HG02642 (cell line): ENCODE measurements around the gene SH3GL2.

Experiments used
- ATAC-seq: cut with Tn5 transposase; IDR thresholded peaks from one replicate; pipeline ENCODE4 v1.9.1; 2021; ENCODE audit warnings: mild to moderate bottlenecking; ENCODE audit not compliant: unreplicated experiment, poor library complexity

Gene SH3GL2

GRCh38 chr9:17609312-17610005 is 30.6 kb downstream of the SH3GL2 start:
- no peak for ATAC-seq

DNA sequence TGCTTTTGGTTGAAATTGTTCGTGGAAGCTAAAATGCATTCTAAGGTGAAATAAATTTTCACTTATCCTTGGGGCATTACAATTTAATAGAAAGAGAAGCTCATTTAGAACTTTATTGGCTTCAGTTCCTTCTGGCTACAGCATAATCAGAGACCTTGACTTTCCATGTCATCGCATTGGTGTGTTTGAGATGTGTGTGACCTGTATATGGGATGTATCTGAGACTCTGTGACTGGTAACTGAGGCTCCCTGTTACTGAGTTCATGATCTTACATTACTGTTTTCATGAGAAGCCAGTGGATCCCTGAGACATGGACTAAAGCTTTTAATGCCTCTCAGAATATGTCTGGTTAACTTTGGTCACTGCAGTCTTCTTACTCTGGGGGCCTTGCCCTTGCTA is 32.5 kb downstream of the SH3GL2 start:
- ATAC-seq: no peak

DNA sequence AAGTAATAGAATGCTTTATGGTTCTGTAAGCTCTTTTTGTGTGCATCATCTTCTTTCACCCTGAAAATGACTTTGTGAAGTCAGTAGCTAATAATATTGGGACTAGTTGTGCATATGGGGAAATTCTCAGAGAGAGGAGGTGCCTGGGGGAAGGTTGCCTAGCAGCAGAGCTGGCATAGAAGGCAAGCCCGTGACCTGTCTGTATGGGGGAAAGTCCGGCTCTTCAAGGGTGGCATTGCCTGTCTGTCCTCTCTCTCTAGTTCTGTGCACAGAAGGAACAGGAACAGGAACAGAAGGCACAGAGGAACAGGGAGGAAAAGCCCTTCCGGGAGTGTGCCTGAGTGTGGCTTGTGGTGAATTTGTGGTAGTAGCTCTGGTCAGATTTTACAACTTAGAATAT is 33.1 kb downstream of the SH3GL2 start:
- ATAC-seq: no peak

DNA sequence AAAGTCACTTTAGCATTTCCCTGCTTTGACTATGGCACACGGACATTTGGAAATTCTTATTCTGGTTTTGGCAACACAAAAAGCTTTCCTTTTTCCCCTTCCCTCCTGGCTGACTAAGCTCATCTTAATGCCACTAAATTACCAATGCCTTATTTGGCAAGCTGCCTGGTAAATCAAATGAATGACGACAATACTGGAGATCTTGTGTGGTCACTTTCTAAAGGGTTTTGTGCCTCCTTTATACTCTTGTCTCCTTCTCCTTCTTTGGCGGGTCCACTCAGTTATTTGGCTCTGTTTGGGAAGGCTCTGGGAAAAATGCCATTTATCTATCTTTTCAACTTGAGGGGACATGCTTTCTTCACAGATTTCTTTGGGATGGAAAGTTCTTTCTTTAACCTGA is 34.9 kb downstream of the SH3GL2 start:
- no peak for ATAC-seq

- ATAC-seq: no peak
Observed at GRCh38 chr9:17614250-17614649, 35.4 kb downstream of the SH3GL2 start.

DNA sequence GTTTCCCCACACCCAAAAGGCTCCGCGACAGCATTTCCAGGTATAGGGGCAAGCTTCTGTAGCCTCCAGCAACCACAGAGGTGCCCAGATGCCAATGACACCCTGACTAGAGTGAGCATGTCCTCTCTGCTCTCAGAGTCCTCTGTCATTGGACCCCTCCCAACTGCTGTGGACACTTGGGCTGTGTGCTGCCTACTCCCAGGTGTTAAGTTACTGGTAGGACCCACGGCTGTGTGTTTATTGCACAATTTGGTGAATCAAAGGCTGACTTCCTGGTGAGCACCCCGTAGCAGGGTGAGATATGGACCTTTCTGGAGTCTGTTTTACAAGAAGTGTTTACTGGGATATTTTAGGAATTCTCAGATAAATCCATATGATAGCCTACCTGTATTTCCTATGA is 36.0 kb downstream of the SH3GL2 start:
- no peak for ATAC-seq

GRCh38 chr9:17622141-17622540 is 43.3 kb downstream of the SH3GL2 start:
- no peak for ATAC-seq

DNA sequence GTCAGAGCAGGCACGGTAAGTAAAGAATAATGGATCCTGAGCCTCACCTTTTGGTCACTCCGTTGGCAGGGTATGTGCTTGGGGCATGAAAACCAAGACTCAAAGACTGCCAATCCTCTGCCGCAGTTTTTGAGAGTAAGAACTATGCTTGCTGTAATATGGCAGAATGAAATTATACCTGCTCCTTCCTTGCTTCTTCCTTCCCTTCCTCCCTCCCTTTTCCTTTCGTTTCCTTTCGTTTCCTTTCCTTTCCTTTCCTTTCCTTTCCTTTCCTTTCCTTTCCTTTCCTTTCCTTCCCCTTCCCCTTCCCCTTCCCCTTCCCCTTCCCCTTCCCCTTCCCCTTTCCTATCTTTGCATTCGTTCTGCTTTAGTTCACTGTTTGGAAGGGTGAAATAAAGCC is 43.9 kb downstream of the SH3GL2 start:
- no peak for ATAC-seq

GRCh38 chr9:17623965-17624364 is 45.1 kb downstream of the SH3GL2 start:
- no peak for ATAC-seq

GRCh38 chr9:17624571-17624970 is 45.7 kb downstream of the SH3GL2 start:
- no peak for ATAC-seq

- no peak for ATAC-seq
Observed at GRCh38 chr9:17625644-17626388, 47.0 kb downstream of the SH3GL2 start.

DNA sequence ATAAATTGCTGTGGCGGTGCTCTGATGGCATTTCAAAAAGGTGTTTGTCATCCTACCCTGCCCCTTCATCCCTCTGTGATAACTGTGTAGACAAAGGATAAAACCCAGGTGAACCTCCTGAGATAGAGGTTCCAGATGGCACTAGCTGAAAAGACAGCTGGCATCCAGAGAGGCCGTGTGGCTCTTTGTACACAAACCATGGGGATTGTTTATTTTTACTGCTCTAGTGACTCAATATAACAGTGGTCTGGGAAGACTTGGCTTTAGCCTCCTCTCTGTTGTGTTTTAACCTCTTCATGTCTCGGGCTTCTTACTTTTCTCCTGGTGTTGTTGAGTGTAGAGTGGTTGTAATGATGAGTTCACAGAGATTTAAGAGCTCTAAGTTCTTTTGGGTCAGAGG is 48.8 kb downstream of the SH3GL2 start:
- no peak for ATAC-seq

- ATAC-seq: no peak
Observed at GRCh38 chr9:17628624-17629023, 49.8 kb downstream of the SH3GL2 start.

- no peak for ATAC-seq
Observed at GRCh38 chr9:17630531-17630949, 51.7 kb downstream of the SH3GL2 start.

DNA sequence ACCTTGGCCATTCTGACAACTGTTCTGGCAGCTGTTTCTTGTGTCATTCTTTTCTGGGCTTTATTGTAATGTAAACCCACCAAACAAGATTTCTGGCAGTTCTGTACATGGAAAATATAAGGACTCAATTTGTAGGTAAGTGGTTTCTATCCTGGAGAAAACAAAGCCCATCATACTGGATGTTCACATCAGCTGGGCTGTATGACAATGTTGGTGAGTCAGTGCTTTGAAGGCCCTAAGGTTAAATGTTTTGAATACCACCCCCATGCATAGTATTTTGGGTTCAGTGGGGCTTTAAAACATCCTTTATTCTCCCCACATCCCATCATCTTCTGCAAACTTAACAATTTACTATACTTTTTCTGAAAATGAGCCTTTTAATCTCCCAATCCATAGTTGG is 52.5 kb downstream of the SH3GL2 start:
- ATAC-seq: no peak

DNA sequence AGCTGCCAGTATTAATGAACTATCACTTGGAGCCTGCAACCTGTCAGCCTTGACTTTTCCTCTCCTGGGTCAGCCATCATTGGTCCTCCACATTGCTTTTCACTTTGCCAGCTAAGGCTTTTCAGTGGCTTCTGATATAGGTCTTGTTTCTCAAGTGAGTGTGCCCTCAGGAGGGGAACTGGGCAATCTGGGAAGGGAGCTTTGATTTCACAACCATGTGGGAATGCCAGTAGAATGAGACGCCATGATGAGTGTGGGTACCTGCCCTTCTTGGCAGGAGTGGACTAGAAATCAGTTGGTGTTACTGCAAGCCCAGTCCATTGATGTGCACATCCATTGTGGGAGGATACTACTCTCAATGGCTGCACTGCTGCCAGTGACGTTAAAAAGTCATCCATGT is 54.1 kb downstream of the SH3GL2 start:
- no peak for ATAC-seq

- no peak for ATAC-seq
Observed at GRCh38 chr9:17635115-17635890, 56.4 kb downstream of the SH3GL2 start.

GRCh38 chr9:17636349-17636748 is 57.5 kb downstream of the SH3GL2 start:
- no peak for ATAC-seq

DNA sequence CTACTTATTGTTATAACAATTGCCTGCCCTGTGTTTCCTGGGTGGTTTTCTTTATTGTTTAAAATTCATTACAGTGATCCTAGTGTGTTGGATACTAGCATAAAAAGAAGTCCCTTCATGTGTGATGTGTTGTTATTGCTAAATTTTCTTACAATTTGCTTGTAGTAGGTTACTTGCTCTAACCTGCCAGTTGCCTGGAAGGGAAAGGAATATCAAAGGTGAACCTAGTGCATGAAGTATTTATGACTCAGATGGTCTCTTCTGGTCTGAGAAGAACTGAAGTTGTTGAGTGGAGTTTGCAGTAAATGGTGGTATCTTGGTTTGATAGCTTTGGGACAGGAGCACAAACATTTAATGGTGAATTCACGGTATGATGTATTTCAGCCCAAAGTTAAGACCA is 58.0 kb downstream of the SH3GL2 start:
- no peak for ATAC-seq

- no peak for ATAC-seq
Observed at GRCh38 chr9:17637229-17637628, 58.4 kb downstream of the SH3GL2 start.

DNA sequence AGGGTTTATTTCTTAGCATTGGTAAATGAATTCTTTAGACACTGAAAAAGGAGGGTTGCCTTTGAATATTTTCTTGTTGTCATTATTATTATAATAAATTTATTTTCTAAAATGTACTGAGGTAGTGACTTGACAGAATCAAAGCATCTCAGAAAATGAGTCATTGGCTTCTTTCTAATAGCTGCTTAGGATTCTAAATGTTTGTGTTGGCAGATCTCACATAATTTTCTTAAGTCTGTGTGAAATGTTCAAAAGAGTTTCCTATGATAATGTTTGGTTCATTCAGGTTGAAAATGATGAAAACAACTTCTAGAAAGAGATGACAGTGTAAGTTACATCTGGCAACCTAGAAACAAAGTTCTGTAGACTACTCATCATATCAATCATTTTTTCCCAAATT is 69.7 kb downstream of the SH3GL2 start:
- ATAC-seq: no peak
